GM21360 (cell line): ENCODE measurements around the gene SMTNL2.
"Not testable (repeated sequence)": the region's sequence is repeated elsewhere in the genome, so short reads cannot be mapped to it uniquely, and the experiment has no call there.

Source experiments
- ATAC-seq: cut with Tn5 transposase; IDR thresholded peaks from one replicate; pipeline ENCODE4 v1.9.1; 2021; ENCODE audit warnings: mild to moderate bottlenecking, moderate library complexity; ENCODE audit not compliant: unreplicated experiment

SMTNL2 gene

GRCh38 chr17:4584917-4585637 is 748 bp downstream of the SMTNL2 start:
- ATAC-seq = no peak

GRCh38 chr17:4585638-4585994 is 1.3 kb downstream of the SMTNL2 start:
- ATAC-seq = no peak

- ATAC-seq = no peak
Observed at GRCh38 chr17:4586043-4586442, 1.7 kb downstream of the SMTNL2 start.

GRCh38 chr17:4587195-4587594 is 2.9 kb downstream of the SMTNL2 start:
- ATAC-seq = no peak

- ATAC-seq = no peak
Observed at GRCh38 chr17:4587803-4588202, 3.5 kb downstream of the SMTNL2 start.

- no peak for ATAC-seq
Observed at GRCh38 chr17:4588391-4588790, 4.1 kb downstream of the SMTNL2 start.

- ATAC-seq = no peak
Observed at GRCh38 chr17:4588898-4589625, 4.7 kb downstream of the SMTNL2 start.

- not testable (repeated sequence) for ATAC-seq
Observed at GRCh38 chr17:4590042-4590441, 5.7 kb downstream of the SMTNL2 start.

GRCh38 chr17:4590981-4591453 is 6.7 kb downstream of the SMTNL2 start:
- ATAC-seq = no peak

GRCh38 chr17:4591529-4591928 is 7.2 kb downstream of the SMTNL2 start:
- ATAC-seq = no peak

- no peak for ATAC-seq
Observed at GRCh38 chr17:4592240-4593005, 8.1 kb downstream of the SMTNL2 start.

GRCh38 chr17:4593021-4593421 is 8.7 kb downstream of the SMTNL2 start:
- no peak for ATAC-seq

- no peak for ATAC-seq
Observed at GRCh38 chr17:4594406-4594805, 10.1 kb downstream of the SMTNL2 start.

GRCh38 chr17:4594931-4595684 is 10.8 kb downstream of the SMTNL2 start:
- no peak for ATAC-seq

GRCh38 chr17:4595685-4596342 is 11.5 kb downstream of the SMTNL2 start:
- ATAC-seq = not testable (repeated sequence)

- no peak for ATAC-seq
Observed at GRCh38 chr17:4596636-4597380, 12.5 kb downstream of the SMTNL2 start.

GRCh38 chr17:4597975-4598374 is 13.6 kb downstream of the SMTNL2 start:
- no peak for ATAC-seq

GRCh38 chr17:4598776-4599504 is 14.6 kb downstream of the SMTNL2 start:
- no peak for ATAC-seq
